ENCODE results near the gene CPNE8.
"Not testable (repeated sequence)": the region's sequence is repeated elsewhere in the genome, so short reads cannot be mapped to it uniquely, and the experiment has no call there.

CPNE8 gene

GRCh38 chr12:38745601-38746000, 159.8 kb downstream of the CPNE8 start:
- TF ChIP-seq MYC (IDR thresholded peaks at IDR 0.05; ENCODE audit: low read depth, low read length) (no peak), CTCF (IDR thresholded peaks at IDR 0.05; ENCODE audit: low read depth, low read length) (no peak), MAX (IDR thresholded peaks at IDR 0.05; ENCODE audit: low read depth, low read length) (no peak), POLR2A (IDR thresholded peaks at IDR 0.05; ENCODE audit: extremely low read depth, insufficient read length) (no peak)
- H3K4me3 ChIP-seq (ENCODE audit: low read depth, low read length) = no peak overlapping the region
- no peak for DNase-seq (ENCODE audit: low read depth)

GRCh38 chr12:38744041-38744440, 161.3 kb downstream of the CPNE8 start:
- no peak for DNase-seq (ENCODE audit: low read depth)
- TF ChIP-seq CTCF (IDR thresholded peaks at IDR 0.05; ENCODE audit: low read depth, low read length) = no peak
- TF ChIP-seq POLR2A (IDR thresholded peaks at IDR 0.05; ENCODE audit: extremely low read depth, insufficient read length) = no peak
- TF ChIP-seq MYC (IDR thresholded peaks at IDR 0.05; ENCODE audit: low read depth, low read length) = no peak
- no peak for TF ChIP-seq MAX (IDR thresholded peaks at IDR 0.05; ENCODE audit: low read depth, low read length)
- no peak overlapping the region for H3K4me3 ChIP-seq (ENCODE audit: low read depth, low read length)

GRCh38 chr12:38742496-38742895, 162.9 kb downstream of the CPNE8 start:
- not testable (repeated sequence) for DNase-seq (ENCODE audit: low read depth); H3K4me3 ChIP-seq (ENCODE audit: low read depth, low read length)

- no peak overlapping the region for H3K4me3 ChIP-seq (ENCODE audit: low read depth, low read length)
- TF ChIP-seq POLR2A (IDR thresholded peaks at IDR 0.05; ENCODE audit: extremely low read depth, insufficient read length) = no peak
- TF ChIP-seq MYC (IDR thresholded peaks at IDR 0.05; ENCODE audit: low read depth, low read length) = no peak
- no peak for TF ChIP-seq MAX (IDR thresholded peaks at IDR 0.05; ENCODE audit: low read depth, low read length)
- no peak for TF ChIP-seq CTCF (IDR thresholded peaks at IDR 0.05; ENCODE audit: low read depth, low read length)
- no peak for DNase-seq (ENCODE audit: low read depth)
Observed at GRCh38 chr12:38736821-38737220, 168.6 kb downstream of the CPNE8 start.

- no peak overlapping the region for H3K4me3 ChIP-seq (ENCODE audit: low read depth, low read length)
- no peak for DNase-seq (ENCODE audit: low read depth)
- TF ChIP-seq MAX (IDR thresholded peaks at IDR 0.05; ENCODE audit: low read depth, low read length) (no peak), MYC (IDR thresholded peaks at IDR 0.05; ENCODE audit: low read depth, low read length) (no peak), POLR2A (IDR thresholded peaks at IDR 0.05; ENCODE audit: extremely low read depth, insufficient read length) (no peak)
Observed at GRCh38 chr12:38732761-38733160, 172.6 kb downstream of the CPNE8 start.

- H3K4me3 ChIP-seq (ENCODE audit: low read depth, low read length) = no peak overlapping the region
- no peak for TF ChIP-seq MAX (IDR thresholded peaks at IDR 0.05; ENCODE audit: low read depth, low read length)
- TF ChIP-seq CTCF (IDR thresholded peaks at IDR 0.05; ENCODE audit: low read depth, low read length) = no peak
- TF ChIP-seq MYC (IDR thresholded peaks at IDR 0.05; ENCODE audit: low read depth, low read length) = no peak
- no peak for TF ChIP-seq POLR2A (IDR thresholded peaks at IDR 0.05; ENCODE audit: extremely low read depth, insufficient read length)
- no peak for DNase-seq (ENCODE audit: low read depth)
Observed at GRCh38 chr12:38728894-38729293, 176.5 kb downstream of the CPNE8 start.

- no peak overlapping the region for H3K4me3 ChIP-seq (ENCODE audit: low read depth, low read length)
- TF ChIP-seq CTCF (IDR thresholded peaks at IDR 0.05; ENCODE audit: low read depth, low read length) (no peak), MAX (IDR thresholded peaks at IDR 0.05; ENCODE audit: low read depth, low read length) (no peak), MYC (IDR thresholded peaks at IDR 0.05; ENCODE audit: low read depth, low read length) (no peak), POLR2A (IDR thresholded peaks at IDR 0.05; ENCODE audit: extremely low read depth, insufficient read length) (no peak)
- no peak for DNase-seq (ENCODE audit: low read depth)
Observed at GRCh38 chr12:38721611-38722252, 183.7 kb downstream of the CPNE8 start.
